ENCODE data around the gene PPM1H.
"Not testable (repeated sequence)": the region's sequence is repeated elsewhere in the genome, so short reads cannot be mapped to it uniquely, and the experiment has no call there.

PPM1H gene

GRCh38 chr12:62907561-62907960 lies 27.4 kb downstream of the PPM1H start:
- no peak for DNase-seq

- no peak for DNase-seq
These were observed 27.9 kb downstream of the PPM1H start for GRCh38 chr12:62907078-62907477.

- DNase-seq: no peak
These were observed 31.8 kb downstream of the PPM1H start for GRCh38 chr12:62903151-62903550.

- no peak for DNase-seq
These were observed 34.2 kb downstream of the PPM1H start for GRCh38 chr12:62900686-62901272.

- DNase-seq: no peak
These were observed 35.2 kb downstream of the PPM1H start for GRCh38 chr12:62899568-62900390.

- DNase-seq: no peak
These were observed 36.4 kb downstream of the PPM1H start for GRCh38 chr12:62898526-62898925.

- no peak for DNase-seq
These were observed 39.5 kb downstream of the PPM1H start for GRCh38 chr12:62895351-62895877.

GRCh38 chr12:62893276-62893675 lies 41.7 kb downstream of the PPM1H start:
- DNase-seq: no peak

- no peak for DNase-seq
These were observed 43.0 kb downstream of the PPM1H start for GRCh38 chr12:62891805-62892549.

- DNase-seq: no peak
These were observed 46.4 kb downstream of the PPM1H start for GRCh38 chr12:62888454-62889110.

GRCh38 chr12:62886796-62887195 lies 48.2 kb downstream of the PPM1H start:
- no peak for DNase-seq

GRCh38 chr12:62885242-62885641 lies 49.7 kb downstream of the PPM1H start:
- DNase-seq: no peak

GRCh38 chr12:62884832-62885231 lies 50.1 kb downstream of the PPM1H start:
- not testable (repeated sequence) for DNase-seq

- no peak for DNase-seq
These were observed 52.3 kb downstream of the PPM1H start for GRCh38 chr12:62882696-62883095.

GRCh38 chr12:62882140-62882539 lies 52.8 kb downstream of the PPM1H start:
- no peak for DNase-seq

GRCh38 chr12:62879691-62880090 lies 55.3 kb downstream of the PPM1H start:
- DNase-seq: no peak

GRCh38 chr12:62879228-62879627 lies 55.7 kb downstream of the PPM1H start:
- DNase-seq: not testable (repeated sequence)

- no peak for DNase-seq
These were observed 56.7 kb downstream of the PPM1H start for GRCh38 chr12:62878211-62878610.

GRCh38 chr12:62876938-62877548 lies 57.9 kb downstream of the PPM1H start:
- no peak for DNase-seq

GRCh38 chr12:62873826-62874448 lies 61.0 kb downstream of the PPM1H start:
- no peak for DNase-seq

- DNase-seq: no peak
These were observed 61.7 kb downstream of the PPM1H start for GRCh38 chr12:62873116-62873825.

Measured in COR-L47 (cell line).